M059J (cell line): ENCODE results near the gene EPX. TPM values are rescaled to one million over a fixed set of nuclear protein-coding genes. Genes with fewer than 3 reads are reported as not detected.

Experiments used
- DNase-seq: peaks from one replicate; pipeline ENCODE4 v3.0.0-alpha.2; 2012; ENCODE audit warnings: low read depth
- total RNA-seq: library from RNA; depleted of rRNA; stranded (reverse); fragments of >200 nt; shearing (Covaris generic); gene quantifications from 2 replicates; pipeline ENCODE4 v1.2.3, GENCODE V29; 2014; rRNA removed

EPX gene
- total RNA-seq, 1 experiment from 2014 or later: not detected

- no peak for DNase-seq
Measured at GRCh38 chr17:58250344-58251011, 58.0 kb downstream of the EPX start.

GRCh38 chr17:58252141-58252540 lies 59.6 kb downstream of the EPX start:
- DNase-seq: no peak

GRCh38 chr17:58253082-58253481 lies 60.6 kb downstream of the EPX start:
- DNase-seq: no peak

Other genes starting within 250 kb of the EPX start
- 4.4 and 16.2 TPM in 2 replicates for gene CUEDC1, start 237.3 kb upstream of the EPX start, total RNA-seq
- 62.4 and 63.3 TPM in 2 replicates for gene VEZF1, start 204.5 kb upstream of the EPX start, total RNA-seq
- gene SRSF1, start 185.5 kb upstream of the EPX start, total RNA-seq: 336 and 365 TPM in 2 replicates
- gene DYNLL2, start 109.3 kb upstream of the EPX start, total RNA-seq: 12.9 and 13.2 TPM in 2 replicates
- not detected in 2 replicates for gene OR4D1, start 44.3 kb upstream of the EPX start, total RNA-seq
- gene OR4D2, start 25.7 kb upstream of the EPX start, total RNA-seq: not detected in 2 replicates
- gene MKS1, start 26.5 kb downstream of the EPX start, total RNA-seq: 8.1 and 13.8 TPM in 2 replicates
- gene LPO, start 45.9 kb downstream of the EPX start, total RNA-seq: not detected in 2 replicates
- gene MPO, start 88.2 kb downstream of the EPX start, total RNA-seq: not detected in 2 replicates
- 0.22 and 0.47 TPM in 2 replicates for gene TSPOAP1, start 136.1 kb downstream of the EPX start, total RNA-seq
- 64.3 and 71.6 TPM in 2 replicates for gene SUPT4H1, start 159.5 kb downstream of the EPX start, total RNA-seq
- 0.17 TPM in 1 of 2 replicates, not detected in the other for gene RNF43, start 224.8 kb downstream of the EPX start, total RNA-seq